HEK293T (cell line): ENCODE measurements around the gene ZNF91.
"Not testable (repeated sequence)": the region's sequence is repeated elsewhere in the genome, so short reads cannot be mapped to it uniquely, and the experiment has no call there.

Experiments
- CTCF ChIA-PET: fragments of 350-600 bp; formaldehyde crosslinking; extraction: SDS; loops from one replicate; lab custom pipeline; 2021; ENCODE audit warnings: antibody characterized with exemption, inconsistent platforms; lab: Yijun Ruan, JAX
- POLR2A ChIA-PET: fragments of 350-600 bp; formaldehyde crosslinking; extraction: SDS; loops from one replicate; lab custom pipeline; 2020; ENCODE audit warnings: antibody characterized with exemption, inconsistent platforms; lab: Yijun Ruan, JAX
- DNase-seq: peaks from one replicate; pipeline ENCODE4 v3.0.0; 2012; ENCODE audit warnings: mixed read lengths; ENCODE audit errors: extremely low spot score
- ARNT ChIP-seq: fragments of 450-650 bp; IDR thresholded peaks from 2 replicates; pipeline ENCODE4 v1.6.1; 2017; ENCODE audit warnings: mild to moderate bottlenecking
- BHLHE40 ChIP-seq: fragments of 450-650 bp; IDR thresholded peaks from 2 replicates; pipeline ENCODE4 v1.6.1; 2016; ENCODE audit warnings: mild to moderate bottlenecking, moderate library complexity, borderline replicate concordance
- CTBP1 ChIP-seq: fragments of 450-650 bp; IDR thresholded peaks from 2 replicates; pipeline ENCODE4 v1.6.1; 2016; ENCODE audit warnings: borderline replicate concordance
- ELF4 ChIP-seq: fragments of 450-650 bp; IDR thresholded peaks from 2 replicates; pipeline ENCODE4 v1.6.1; 2017; ENCODE audit warnings: antibody characterized with exemption
- FOXA1 ChIP-seq: fragments of 450-650 bp; IDR thresholded peaks from 2 replicates; pipeline ENCODE4 v1.6.1; 2016; ENCODE audit warnings: mild to moderate bottlenecking
- FOXK2 ChIP-seq: fragments of 450-650 bp; IDR thresholded peaks from 2 replicates; pipeline ENCODE4 v1.6.1; 2016; ENCODE audit warnings: mild to moderate bottlenecking
- FOXM1 ChIP-seq: fragments of 450-650 bp; IDR thresholded peaks from 2 replicates; pipeline ENCODE4 v1.6.1; 2017; ENCODE audit warnings: mild to moderate bottlenecking, borderline replicate concordance
- HDGF ChIP-seq: fragments of 450-650 bp; IDR thresholded peaks from 2 replicates; pipeline ENCODE4 v1.6.1; 2017; ENCODE audit warnings: antibody characterized with exemption, borderline replicate concordance
- L3MBTL2 ChIP-seq: fragments of 450-650 bp; conservative IDR thresholded peaks from 2 replicates; pipeline ENCODE4 v1.6.1; 2016; ENCODE audit warnings: mild to moderate bottlenecking
- LEF1 ChIP-seq: fragments of 450-650 bp; IDR thresholded peaks from 2 replicates; pipeline ENCODE4 v1.6.1; 2017; ENCODE audit warnings: mild to moderate bottlenecking, borderline replicate concordance
- NFRKB ChIP-seq: fragments of 450-650 bp; IDR thresholded peaks from 2 replicates; pipeline ENCODE4 v1.6.1; 2016; ENCODE audit warnings: mild to moderate bottlenecking, moderate library complexity
- PKNOX1 ChIP-seq: fragments of 450-650 bp; IDR thresholded peaks from 2 replicates; pipeline ENCODE4 v1.6.1; 2016
- SP1 ChIP-seq: fragments of 450-650 bp; IDR thresholded peaks from 2 replicates; pipeline ENCODE4 v1.6.1; 2017
- SUZ12 ChIP-seq: fragments of 450-650 bp; IDR thresholded peaks from 2 replicates; pipeline ENCODE4 v1.6.1; 2016; ENCODE audit warnings: mild to moderate bottlenecking
- TARDBP ChIP-seq: fragments of 450-650 bp; IDR thresholded peaks from 2 replicates; pipeline ENCODE4 v1.6.1; 2016
- ZNF384 ChIP-seq: fragments of 450-650 bp; IDR thresholded peaks from 2 replicates; pipeline ENCODE4 v1.6.1; 2016

ZNF91 gene

GRCh38 chr19:23420824-23421223 lies 25.6 kb upstream of the ZNF91 start:
- ChIA-PET POLR2A (no interaction called here), CTCF (no interaction called here)
- no peak for DNase-seq
- TF ChIP-seq ELF4 (no peak), FOXM1 (no peak), FOXA1 (no peak), ZNF384 (no peak), BHLHE40 (no peak)

DNA sequence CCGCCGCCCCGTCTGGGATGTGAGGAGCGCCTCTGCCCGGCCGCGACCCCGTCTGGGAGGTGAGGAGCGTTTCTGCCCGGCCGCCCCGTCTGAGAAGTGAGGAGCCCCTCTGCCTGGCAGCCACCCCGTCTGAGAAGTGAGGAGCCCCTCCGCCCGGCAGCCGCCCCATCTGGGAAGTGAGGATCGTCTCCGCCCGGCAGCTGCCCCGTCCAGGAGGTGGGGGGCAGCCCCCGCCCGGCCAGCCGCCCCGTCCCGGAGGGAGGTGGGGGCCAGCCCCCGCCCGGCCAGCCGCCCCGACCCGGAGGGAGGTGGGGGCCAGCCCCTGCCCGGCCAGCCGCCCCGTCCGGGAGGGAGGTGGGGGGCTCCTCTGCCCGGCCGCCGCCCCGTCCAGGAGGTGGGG lies 24.0 kb upstream of the ZNF91 start:
- POLR2A ChIA-PET, DNase-seq, CTCF ChIA-PET: not testable (repeated sequence)

GRCh38 chr19:23415561-23416191 lies 20.4 kb upstream of the ZNF91 start:
- ChIA-PET POLR2A (interaction anchor here (0.6 kb wide), 1 partner anchor 22 kb away, joined by 3 read pairs; no protein-coding TSS in a partner anchor), CTCF (no interaction called here)
- TF ChIP-seq BHLHE40 (no peak), LEF1 (no peak)
- no peak for DNase-seq

- ChIA-PET POLR2A (no interaction called here), CTCF (no interaction called here)
- TF ChIP-seq NFRKB (no peak), FOXM1 (no peak), ELF4 (no peak), SUZ12 (no peak), LEF1 (no peak)
- DNase-seq: no peak
Measured at GRCh38 chr19:23415034-23415433, 19.8 kb upstream of the ZNF91 start.

DNA sequence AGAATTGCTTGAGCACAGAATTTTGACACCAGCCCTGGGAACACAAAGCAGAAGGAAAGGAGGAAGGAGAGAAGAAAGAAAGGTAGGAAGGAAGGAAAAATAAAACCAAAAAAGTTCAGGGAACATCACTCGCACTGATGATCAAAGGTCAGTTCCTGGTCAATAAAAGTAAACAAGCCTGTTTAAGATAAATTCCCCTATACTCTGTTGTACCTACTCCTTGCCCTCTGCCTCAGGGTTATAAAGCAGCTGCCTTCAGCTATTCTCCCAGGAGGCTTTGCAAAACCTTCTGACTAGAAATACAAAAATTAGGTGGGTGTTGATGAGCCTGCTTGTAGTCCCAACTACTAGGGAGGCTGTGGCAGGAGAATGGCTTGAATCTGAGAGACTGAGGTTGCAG lies 14.9 kb upstream of the ZNF91 start:
- DNase-seq: no peak
- POLR2A ChIA-PET: no interaction called here
- CTCF ChIA-PET: no interaction called here
- TF ChIP-seq FOXM1: no peak
- no peak for TF ChIP-seq ARNT
- TF ChIP-seq LEF1: no peak
- no peak for TF ChIP-seq SUZ12

DNA sequence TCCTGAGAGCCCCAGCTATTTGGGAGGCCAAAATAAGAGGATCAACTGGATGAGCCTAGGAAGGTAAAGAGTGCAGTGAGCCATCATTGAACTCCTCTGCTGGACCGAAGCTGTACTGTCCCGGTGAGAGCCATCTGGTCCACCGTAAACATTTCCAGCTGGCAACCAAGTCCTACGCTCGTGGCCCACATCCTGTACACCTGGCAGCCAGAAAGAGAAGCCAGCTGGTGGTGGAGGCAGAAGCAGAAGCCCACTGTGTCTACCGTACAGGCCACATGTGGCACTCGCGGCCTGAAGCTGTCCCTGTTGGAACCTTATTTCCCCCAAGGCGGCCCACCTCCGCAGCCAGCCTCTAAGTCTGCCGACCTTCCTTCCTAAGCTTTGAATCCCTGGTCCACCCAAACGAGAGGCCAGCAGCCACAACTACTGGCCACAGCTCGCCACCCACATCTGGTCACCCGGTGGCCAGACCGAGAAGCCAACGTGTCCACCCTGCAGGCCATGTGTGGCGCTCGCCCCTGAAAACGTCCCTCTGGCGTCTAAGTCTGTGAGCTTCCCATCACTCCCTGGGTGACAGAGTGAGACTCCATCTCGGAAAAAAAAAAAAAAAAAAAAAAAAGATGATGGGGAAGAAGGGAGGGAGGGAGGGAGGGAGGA lies 14.2 kb upstream of the ZNF91 start:
- POLR2A ChIA-PET: no interaction called here
- CTCF ChIA-PET: no interaction called here
- TF ChIP-seq LEF1 (no peak), HDGF (no peak), BHLHE40 (no peak), ZNF384 (no peak), SP1 (no peak)

GRCh38 chr19:23407616-23408133 lies 12.4 kb upstream of the ZNF91 start:
- ChIA-PET CTCF (no interaction called here), POLR2A (no interaction called here)
- TF ChIP-seq CTBP1: no peak
- no peak for TF ChIP-seq ZNF384
- TF ChIP-seq SP1: no peak
- TF ChIP-seq NFRKB: no peak
- TF ChIP-seq FOXK2: no peak
- TF ChIP-seq TARDBP: no peak
- no peak for TF ChIP-seq FOXM1
- no peak for TF ChIP-seq ELF4
- TF ChIP-seq L3MBTL2: no peak
- TF ChIP-seq ARNT: no peak
- no peak for TF ChIP-seq LEF1
- no peak for TF ChIP-seq HDGF
- no peak for TF ChIP-seq BHLHE40
- TF ChIP-seq FOXA1: no peak
- TF ChIP-seq PKNOX1: no peak
- TF ChIP-seq SUZ12: no peak
- no peak for DNase-seq

More for the DNA sequence above, 14.2 kb upstream of the ZNF91 start:
- DNase-seq: no peak

DNA sequence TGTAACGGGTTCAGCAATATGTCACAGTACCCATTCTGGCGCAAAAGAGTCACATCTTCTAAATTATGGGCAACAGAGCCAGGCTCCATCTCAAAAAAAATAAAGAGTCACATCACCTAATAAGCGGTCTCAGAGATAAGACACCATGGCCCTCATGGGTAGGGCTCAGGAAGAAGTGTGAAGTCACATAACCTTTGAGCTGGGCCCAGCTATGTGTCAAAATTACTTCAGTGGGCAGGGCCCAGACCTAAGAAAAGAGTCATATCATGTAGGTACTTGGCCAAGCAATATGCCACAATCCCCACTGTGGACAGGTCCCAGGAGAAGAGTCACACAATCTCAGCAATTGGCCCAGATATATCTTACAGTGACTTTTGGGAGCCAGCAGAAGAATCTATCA lies 11.4 kb upstream of the ZNF91 start:
- ChIA-PET CTCF (no interaction called here), POLR2A (no interaction called here)
- DNase-seq: no peak
- TF ChIP-seq SP1 (no peak), FOXA1 (no peak), ELF4 (no peak), L3MBTL2 (no peak), FOXK2 (no peak), NFRKB (no peak), PKNOX1 (no peak)
